H1 (cell line): Measurements from ENCODE around the gene PLXNA4.

ENCODE experiments used
- CEBPB ChIP-seq: IDR thresholded peaks from 2 replicates; pipeline ENCODE4 v1.6.1; 2012; ENCODE audit warnings: low read depth, low read length
- CTCF ChIP-seq, 3 experiments: IDR thresholded peaks; 1 replicate in 2 of 3; 2 replicates in 1 of 3; pipeline versions ENCODE4 v1.5.1 to v1.6.1; 2011; ENCODE audit warnings: low read length in 3 of 3, mild to moderate bottlenecking in 3 of 3, inconsistent platforms in 2 of 3, low read depth in 1 of 3, moderate library complexity in 1 of 3; ENCODE audit not compliant: insufficient read depth in 1 of 3; ENCODE audit errors: control extremely low read depth in 1 of 3
- EZH2 ChIP-seq: fragments of 200-600 bp; sonication (generic); IDR thresholded peaks from 2 replicates; pipeline ENCODE4 v1.7.1; 2012; ENCODE audit warnings: low read depth, mild to moderate bottlenecking, moderate library complexity, low read length, inconsistent platforms; ENCODE audit not compliant: severe bottlenecking
- SP2 ChIP-seq: IDR thresholded peaks from 2 replicates; pipeline ENCODE4 v1.6.1; 2012; ENCODE audit warnings: mild to moderate bottlenecking, low read length, inconsistent platforms
- TCF12 ChIP-seq: IDR thresholded peaks from 2 replicates; pipeline ENCODE4 v1.6.1; 2011; ENCODE audit warnings: low read depth, mild to moderate bottlenecking, low read length
- TEAD4 ChIP-seq: IDR thresholded peaks from 2 replicates; pipeline ENCODE4 v1.6.1; 2012; ENCODE audit warnings: low read depth, low read length, inconsistent platforms, mixed read lengths

DNA sequence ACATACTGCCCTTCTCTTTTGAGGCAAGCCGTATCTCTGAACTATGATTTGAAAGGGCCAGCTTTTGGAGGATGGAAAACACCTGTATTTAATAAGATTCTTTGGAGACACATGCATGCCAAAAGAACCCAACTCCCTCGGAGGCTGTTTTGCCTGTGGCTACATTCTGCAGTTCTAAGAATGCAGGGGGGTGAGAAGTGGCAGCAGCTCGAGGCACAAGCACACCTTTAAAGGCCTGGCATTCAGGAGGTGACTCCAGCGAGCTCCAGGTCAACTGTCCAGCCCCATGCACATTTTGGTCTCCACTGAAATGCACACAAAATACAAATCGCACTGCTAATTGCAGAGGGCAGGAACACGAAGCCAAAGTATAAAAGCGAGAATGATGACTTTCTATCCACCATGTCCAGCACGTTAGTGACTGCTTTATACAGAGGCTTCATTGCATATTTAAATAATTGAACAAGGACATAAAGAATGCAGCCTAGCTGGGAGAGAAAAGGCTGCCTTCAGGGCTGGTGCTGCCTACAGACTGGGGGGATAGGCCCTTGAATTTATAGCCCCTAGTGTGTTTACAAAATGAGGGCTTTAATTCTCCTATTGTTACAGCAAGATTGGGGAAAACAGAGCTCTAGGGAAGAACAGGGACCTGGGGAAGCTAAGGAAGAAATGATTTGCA is 359.3 kb downstream of the PLXNA4 start:
- no peak for TF ChIP-seq SP2
- no peak for TF ChIP-seq EZH2
- TF ChIP-seq CEBPB = no peak
- no peak for TF ChIP-seq TEAD4
- TF ChIP-seq CTCF (IDR thresholded peaks at IDR 0.05; ENCODE audit: control extremely low read depth in 1 of 3, insufficient read depth in 1 of 3, low read depth in 1 of 3, low read length in 3 of 3) = no peak
- TF ChIP-seq TCF12 = no peak
